ENCODE results near the gene MYO5B.

MYO5B gene

DNA sequence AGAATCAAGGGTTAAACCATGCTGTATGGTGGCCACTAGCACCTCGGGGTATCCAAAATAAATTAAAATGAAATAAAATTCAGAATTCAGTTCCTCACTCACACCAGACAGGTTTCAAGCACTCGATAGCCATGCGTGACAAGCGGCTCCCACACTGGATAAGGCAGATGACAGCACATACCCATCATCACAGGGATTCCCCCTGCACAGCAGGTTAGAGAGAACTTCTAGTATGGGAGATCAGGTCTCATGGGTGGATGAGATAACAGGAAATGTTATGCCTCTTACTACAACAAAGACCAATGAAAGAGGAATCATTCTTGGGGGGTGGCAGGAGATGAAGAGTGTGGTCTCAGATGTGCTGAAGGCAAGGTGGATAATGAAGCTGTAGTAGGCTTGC, 259.7 kb downstream of the MYO5B start:
- Histone ChIP-seq H3K27me3 (ENCODE audit: insufficient read depth, low read depth) (no peaks in the 10 kb centered on the region), H3K4me3 (IDR thresholded peaks at IDR 0.05; ENCODE audit: insufficient read depth, low read depth, low read length) (no peak overlapping the region), H3K4me1 (ENCODE audit: low read depth, poor library complexity, severe bottlenecking) (no peaks in the 10 kb centered on the region), H3K4me2 (no peak overlapping the region), H2AFZ (ENCODE audit: low read depth) (no peak overlapping the region), H4K20me1 (ENCODE audit: insufficient read depth) (no peaks in the 10 kb centered on the region), H3K9ac (no peak overlapping the region), H3K79me2 (ENCODE audit: insufficient read depth, low read depth) (no peaks in the 10 kb centered on the region), H3K27ac (no peak overlapping the region), H3K36me3 (ENCODE audit: insufficient read depth) (no peaks in the 10 kb centered on the region)
- TF ChIP-seq, protein P1, sequence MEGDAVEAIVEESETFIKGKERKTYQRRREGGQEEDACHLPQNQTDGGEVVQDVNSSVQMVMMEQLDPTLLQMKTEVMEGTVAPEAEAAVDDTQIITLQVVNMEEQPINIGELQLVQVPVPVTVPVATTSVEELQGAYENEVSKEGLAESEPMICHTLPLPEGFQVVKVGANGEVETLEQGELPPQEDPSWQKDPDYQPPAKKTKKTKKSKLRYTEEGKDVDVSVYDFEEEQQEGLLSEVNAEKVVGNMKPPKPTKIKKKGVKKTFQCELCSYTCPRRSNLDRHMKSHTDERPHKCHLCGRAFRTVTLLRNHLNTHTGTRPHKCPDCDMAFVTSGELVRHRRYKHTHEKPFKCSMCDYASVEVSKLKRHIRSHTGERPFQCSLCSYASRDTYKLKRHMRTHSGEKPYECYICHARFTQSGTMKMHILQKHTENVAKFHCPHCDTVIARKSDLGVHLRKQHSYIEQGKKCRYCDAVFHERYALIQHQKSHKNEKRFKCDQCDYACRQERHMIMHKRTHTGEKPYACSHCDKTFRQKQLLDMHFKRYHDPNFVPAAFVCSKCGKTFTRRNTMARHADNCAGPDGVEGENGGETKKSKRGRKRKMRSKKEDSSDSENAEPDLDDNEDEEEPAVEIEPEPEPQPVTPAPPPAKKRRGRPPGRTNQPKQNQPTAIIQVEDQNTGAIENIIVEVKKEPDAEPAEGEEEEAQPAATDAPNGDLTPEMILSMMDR (conservative IDR thresholded peaks at IDR 0.05; ENCODE audit: low read depth, low read length): no peak

DNA sequence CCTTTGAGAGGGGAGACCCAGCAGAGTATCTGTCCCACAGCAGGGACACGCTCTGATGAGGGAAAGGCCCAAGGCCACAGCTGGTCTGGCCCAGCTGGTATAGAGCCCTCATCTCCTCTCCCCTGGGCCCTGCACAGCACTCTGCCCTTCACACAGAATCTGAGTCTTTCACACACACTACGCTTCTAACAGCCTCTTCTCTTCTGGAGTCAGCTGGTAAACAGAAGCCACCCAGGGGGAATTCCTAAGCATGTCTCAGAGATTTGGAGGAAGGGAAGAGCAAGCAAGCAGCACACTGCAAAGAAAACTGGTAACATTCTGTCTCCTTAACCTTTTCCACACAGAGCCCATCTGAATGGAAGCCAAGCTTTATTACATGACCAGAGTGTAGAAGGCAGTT, 260.5 kb downstream of the MYO5B start:
- H2AFZ ChIP-seq (ENCODE audit: low read depth): no peak overlapping the region
- no peak overlapping the region for H3K9ac ChIP-seq
- TF ChIP-seq, protein P1 (conservative IDR thresholded peaks at IDR 0.05; ENCODE audit: low read depth, low read length): no peak
- no peaks in the 10 kb centered on the region for H3K4me1 ChIP-seq (ENCODE audit: low read depth, poor library complexity, severe bottlenecking)
- no peak overlapping the region for H3K4me2 ChIP-seq
- H3K27ac ChIP-seq: no peak overlapping the region
- H4K20me1 ChIP-seq (ENCODE audit: insufficient read depth): no peaks in the 10 kb centered on the region
- no peaks in the 10 kb centered on the region for H3K79me2 ChIP-seq (ENCODE audit: insufficient read depth, low read depth)
- no peaks in the 10 kb centered on the region for H3K27me3 ChIP-seq (ENCODE audit: insufficient read depth, low read depth)
- no peak overlapping the region for H3K4me3 ChIP-seq (IDR thresholded peaks at IDR 0.05; ENCODE audit: insufficient read depth, low read depth, low read length)
- no peaks in the 10 kb centered on the region for H3K36me3 ChIP-seq (ENCODE audit: insufficient read depth)

DNA sequence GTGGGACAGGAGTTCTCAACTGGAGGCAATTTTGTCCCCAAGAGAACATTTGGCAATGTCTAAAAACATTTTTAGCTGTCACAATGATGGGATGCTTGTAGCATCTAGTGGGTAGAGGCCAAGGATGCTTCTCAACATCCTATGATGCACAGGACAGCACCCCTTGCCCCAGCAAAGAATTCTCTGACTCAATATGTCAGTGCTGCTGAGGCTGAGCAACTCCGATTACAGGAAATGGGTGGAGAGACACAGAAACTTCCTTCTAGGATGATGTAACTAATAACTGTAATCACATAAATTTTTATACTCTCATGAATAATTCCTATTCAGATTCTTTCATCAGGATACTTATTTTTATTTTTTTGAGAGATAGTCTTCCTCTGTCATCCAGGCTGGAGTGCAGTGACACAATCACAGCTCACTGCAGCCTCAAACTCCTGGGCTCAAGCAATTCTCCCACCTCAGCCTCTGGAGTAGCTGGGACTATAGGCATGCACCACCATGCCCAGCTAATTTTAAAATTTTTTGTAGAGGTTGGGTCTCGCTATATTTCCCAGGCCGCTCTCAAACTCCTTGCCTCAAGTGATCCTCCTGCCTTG, 261.3 kb downstream of the MYO5B start:
- Histone ChIP-seq H3K4me3 (IDR thresholded peaks at IDR 0.05; ENCODE audit: insufficient read depth, low read depth, low read length) (no peak overlapping the region), H3K79me2 (ENCODE audit: insufficient read depth, low read depth) (no peaks in the 10 kb centered on the region), H2AFZ (ENCODE audit: low read depth) (no peak overlapping the region), H4K20me1 (ENCODE audit: insufficient read depth) (no peaks in the 10 kb centered on the region), H3K4me1 (ENCODE audit: low read depth, poor library complexity, severe bottlenecking) (no peaks in the 10 kb centered on the region), H3K27ac (no peak overlapping the region), H3K27me3 (ENCODE audit: insufficient read depth, low read depth) (no peaks in the 10 kb centered on the region), H3K9ac (no peak overlapping the region), H3K4me2 (no peak overlapping the region), H3K36me3 (ENCODE audit: insufficient read depth) (no peaks in the 10 kb centered on the region)
- TF ChIP-seq, protein P1 (conservative IDR thresholded peaks at IDR 0.05; ENCODE audit: low read depth, low read length): no peak

DNA sequence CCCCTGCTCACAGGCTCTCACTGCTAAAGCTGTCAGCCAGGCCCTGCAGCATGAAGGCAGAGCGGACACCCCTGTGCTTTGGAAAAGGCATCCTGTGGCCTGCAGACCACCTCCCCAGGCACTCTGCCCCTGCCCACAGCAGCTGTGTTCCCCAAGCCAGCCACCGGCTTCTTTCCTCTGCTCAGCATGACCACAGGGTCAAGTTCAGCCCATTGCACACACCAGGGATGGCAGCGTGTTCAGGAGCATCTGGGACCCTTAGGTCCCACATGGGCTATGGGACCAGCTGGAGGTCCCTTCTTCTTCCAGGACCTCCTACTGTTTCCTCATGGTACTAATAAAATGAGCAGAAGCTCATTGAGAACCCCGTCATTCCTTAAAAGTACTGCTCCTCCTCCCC, 263.2 kb downstream of the MYO5B start:
- TF ChIP-seq, protein P1 (conservative IDR thresholded peaks at IDR 0.05; ENCODE audit: low read depth, low read length): no peak
- H3K4me2 ChIP-seq: no peak overlapping the region
- H3K27me3 ChIP-seq (ENCODE audit: insufficient read depth, low read depth): no peaks in the 10 kb centered on the region
- no peaks in the 10 kb centered on the region for H3K36me3 ChIP-seq (ENCODE audit: insufficient read depth)
- H3K27ac ChIP-seq: no peak overlapping the region
- H2AFZ ChIP-seq (ENCODE audit: low read depth): no peak overlapping the region
- no peak overlapping the region for H3K4me3 ChIP-seq (IDR thresholded peaks at IDR 0.05; ENCODE audit: insufficient read depth, low read depth, low read length)
- H3K4me1 ChIP-seq (ENCODE audit: low read depth, poor library complexity, severe bottlenecking): no peaks in the 10 kb centered on the region
- no peaks in the 10 kb centered on the region for H4K20me1 ChIP-seq (ENCODE audit: insufficient read depth)
- H3K9ac ChIP-seq: no peak overlapping the region
- no peaks in the 10 kb centered on the region for H3K79me2 ChIP-seq (ENCODE audit: insufficient read depth, low read depth)
